ENCODE results near the gene ATCAY.
"Not testable (repeated sequence)": the region's sequence is repeated elsewhere in the genome, so short reads cannot be mapped to it uniquely, and the experiment has no call there.

ATCAY gene

GRCh38 chr19:3882041-3882384, 1.5 kb downstream of the ATCAY start:
- Histone ChIP-seq H3K27me3 (ENCODE audit: insufficient read depth, low read length, poor library complexity, severe bottlenecking) (no peaks in the 10 kb centered on the region), H3F3A (ENCODE audit: low read depth) (no peaks in the 10 kb centered on the region), H3K9me3 (ENCODE audit: insufficient read depth, low read depth, low read length) (no peaks in the 10 kb centered on the region), H3K4me3 (ENCODE audit: low read length, poor library complexity, severe bottlenecking) (peak overlapping the region; percentile 20), H4K20me1 (ENCODE audit: insufficient read depth, low read length, poor library complexity, severe bottlenecking) (no peaks in the 10 kb centered on the region), H2AFZ (ENCODE audit: low read length) (peak overlapping the region; percentile 64; the same call in 1 of the 2 replicates), H3K36me3 (ENCODE audit: insufficient read depth, low read length) (no peaks in the 10 kb centered on the region), H3K4me2 (ENCODE audit: low read depth, low read length, poor library complexity, severe bottlenecking) (peak overlapping the region; percentile 46), H3K79me2 (ENCODE audit: insufficient read depth, low read length) (no peaks in the 10 kb centered on the region), H3K9ac (ENCODE audit: low read depth, low read length, poor library complexity, severe bottlenecking) (no peak overlapping the region), H3K4me1 (ENCODE audit: insufficient read depth, low read length, poor library complexity, severe bottlenecking) (no peaks in the 10 kb centered on the region), H3K9me2 (replicated peaks; ENCODE audit: low read depth, low read length) (no peaks in the 10 kb centered on the region)
- TF ChIP-seq CTCF (conservative IDR thresholded peaks at IDR 0.05; ENCODE audit: low read length) (no peak), EZH2phosphoT487 (IDR thresholded peaks at IDR 0.05; ENCODE audit: borderline replicate concordance) (no peak)

GRCh38 chr19:3890591-3890990, 10.1 kb downstream of the ATCAY start:
- TF ChIP-seq EZH2phosphoT487 (IDR thresholded peaks at IDR 0.05; ENCODE audit: borderline replicate concordance) = no peak
- TF ChIP-seq CTCF (conservative IDR thresholded peaks at IDR 0.05; ENCODE audit: low read length) = no peak
- Histone ChIP-seq H3K4me1 (ENCODE audit: insufficient read depth, low read length, poor library complexity, severe bottlenecking) (no peaks in the 10 kb centered on the region), H3K9ac (ENCODE audit: low read depth, low read length, poor library complexity, severe bottlenecking) (no peak overlapping the region), H3K4me2 (ENCODE audit: low read depth, low read length, poor library complexity, severe bottlenecking) (no peak overlapping the region), H3K36me3 (ENCODE audit: insufficient read depth, low read length) (no peaks in the 10 kb centered on the region), H3K79me2 (ENCODE audit: insufficient read depth, low read length) (no peaks in the 10 kb centered on the region), H3K27me3 (ENCODE audit: insufficient read depth, low read length, poor library complexity, severe bottlenecking) (no peaks in the 10 kb centered on the region), H3F3A (ENCODE audit: low read depth) (no peaks in the 10 kb centered on the region), H3K4me3 (ENCODE audit: low read length, poor library complexity, severe bottlenecking) (no peak overlapping the region), H2AFZ (ENCODE audit: low read length) (no peak overlapping the region), H3K9me3 (ENCODE audit: insufficient read depth, low read depth, low read length) (no peaks in the 10 kb centered on the region), H4K20me1 (ENCODE audit: insufficient read depth, low read length, poor library complexity, severe bottlenecking) (no peaks in the 10 kb centered on the region), H3K9me2 (replicated peaks; ENCODE audit: low read depth, low read length) (no peaks in the 10 kb centered on the region)

- no peaks in the 10 kb centered on the region for H3K4me1 ChIP-seq (ENCODE audit: insufficient read depth, low read length, poor library complexity, severe bottlenecking)
- no peak overlapping the region for H2AFZ ChIP-seq (ENCODE audit: low read length)
- no peaks in the 10 kb centered on the region for H3K79me2 ChIP-seq (ENCODE audit: insufficient read depth, low read length)
- no peaks in the 10 kb centered on the region for H3K9me2 ChIP-seq (replicated peaks; ENCODE audit: low read depth, low read length)
- no peaks in the 10 kb centered on the region for H3F3A ChIP-seq (ENCODE audit: low read depth)
- no peaks in the 10 kb centered on the region for H3K36me3 ChIP-seq (ENCODE audit: insufficient read depth, low read length)
- H4K20me1 ChIP-seq (ENCODE audit: insufficient read depth, low read length, poor library complexity, severe bottlenecking) = no peaks in the 10 kb centered on the region
- no peak overlapping the region for H3K4me3 ChIP-seq (ENCODE audit: low read length, poor library complexity, severe bottlenecking)
- TF ChIP-seq EZH2phosphoT487 (IDR thresholded peaks at IDR 0.05; ENCODE audit: borderline replicate concordance) (no peak), CTCF (conservative IDR thresholded peaks at IDR 0.05; ENCODE audit: low read length) (no peak)
- no peak overlapping the region for H3K4me2 ChIP-seq (ENCODE audit: low read depth, low read length, poor library complexity, severe bottlenecking)
- peaks cover 3% of the 10 kb centered on the region; the same call in 1 of the 2 replicates for H3K9me3 ChIP-seq (ENCODE audit: insufficient read depth, low read depth, low read length)
- H3K9ac ChIP-seq (ENCODE audit: low read depth, low read length, poor library complexity, severe bottlenecking) = no peak overlapping the region
- no peaks in the 10 kb centered on the region for H3K27me3 ChIP-seq (ENCODE audit: insufficient read depth, low read length, poor library complexity, severe bottlenecking)
Observed at GRCh38 chr19:3893509-3894179, 13.2 kb downstream of the ATCAY start.

- H3K27me3 ChIP-seq (ENCODE audit: insufficient read depth, low read length, poor library complexity, severe bottlenecking); H3K79me2 ChIP-seq (ENCODE audit: insufficient read depth, low read length); H3F3A ChIP-seq (ENCODE audit: low read depth); H3K4me3 ChIP-seq (ENCODE audit: low read length, poor library complexity, severe bottlenecking); H2AFZ ChIP-seq (ENCODE audit: low read length); H3K36me3 ChIP-seq (ENCODE audit: insufficient read depth, low read length); H4K20me1 ChIP-seq (ENCODE audit: insufficient read depth, low read length, poor library complexity, severe bottlenecking); H3K9me2 ChIP-seq (replicated peaks; ENCODE audit: low read depth, low read length); H3K9ac ChIP-seq (ENCODE audit: low read depth, low read length, poor library complexity, severe bottlenecking); H3K9me3 ChIP-seq (ENCODE audit: insufficient read depth, low read depth, low read length); H3K4me2 ChIP-seq (ENCODE audit: low read depth, low read length, poor library complexity, severe bottlenecking); H3K4me1 ChIP-seq (ENCODE audit: insufficient read depth, low read length, poor library complexity, severe bottlenecking): not testable (repeated sequence)
Observed at GRCh38 chr19:3894959-3895358, 14.5 kb downstream of the ATCAY start.
